Activated naive CD4-positive, alpha-beta T cell treated with anti-CD3 and anti-CD28 coated beads, Interleukin-2, amount 50 U/mL, for 24 hours (primary cell): ENCODE data around the gene NEURL1B.

Experiments
- H3K27ac Mint-ChIP-seq: one replicate; pipeline ENCODE4 v1.8.0; 2021; ENCODE audit warnings: mild to moderate bottlenecking, mixed read lengths
- H3K27me3 Mint-ChIP-seq: one replicate; pipeline ENCODE4 v1.8.0; 2021; ENCODE audit warnings: mixed read lengths
- H3K36me3 Mint-ChIP-seq: one replicate; pipeline ENCODE4 v1.8.0; 2021; ENCODE audit warnings: mixed read lengths
- H3K4me1 Mint-ChIP-seq: one replicate; pipeline ENCODE4 v1.8.0; 2021; ENCODE audit warnings: mixed read lengths
- H3K4me3 Mint-ChIP-seq: one replicate; pipeline ENCODE4 v1.8.0; 2021; ENCODE audit warnings: mild to moderate bottlenecking, mixed read lengths
- H3K9me3 Mint-ChIP-seq: one replicate; pipeline ENCODE4 v1.8.0; 2021; ENCODE audit warnings: mixed read lengths

The NEURL1B gene

GRCh38 chr5:172687940-172688339, 46.9 kb downstream of the NEURL1B start:
- Mint-ChIP-seq H3K36me3 (no peaks in the 10 kb centered on the region), H3K4me1 (peaks cover 15% of the 10 kb centered on the region), H3K27me3 (no peaks in the 10 kb centered on the region), H3K9me3 (no peaks in the 10 kb centered on the region), H3K4me3 (no peak overlapping the region), H3K27ac (peak overlapping the region; percentile 87)

GRCh38 chr5:172688349-172689217, 47.5 kb downstream of the NEURL1B start:
- peaks cover 13% of the 10 kb centered on the region for H3K4me1 Mint-ChIP-seq
- no peaks in the 10 kb centered on the region for H3K27me3 Mint-ChIP-seq
- peak overlapping the region; percentile 87 for H3K27ac Mint-ChIP-seq
- no peak overlapping the region for H3K4me3 Mint-ChIP-seq
- no peaks in the 10 kb centered on the region for H3K36me3 Mint-ChIP-seq
- H3K9me3 Mint-ChIP-seq: no peaks in the 10 kb centered on the region

- H3K27ac Mint-ChIP-seq: peak overlapping the region; percentile 35
Measured at GRCh38 chr5:172689218-172689572, 48.1 kb downstream of the NEURL1B start.

GRCh38 chr5:172689801-172690200, 48.7 kb downstream of the NEURL1B start:
- H3K4me1 Mint-ChIP-seq: peaks cover 13% of the 10 kb centered on the region
- H3K4me3 Mint-ChIP-seq: no peak overlapping the region
- H3K9me3 Mint-ChIP-seq: no peaks in the 10 kb centered on the region
- H3K27me3 Mint-ChIP-seq: no peaks in the 10 kb centered on the region
- no peak overlapping the region for H3K27ac Mint-ChIP-seq
- H3K36me3 Mint-ChIP-seq: no peaks in the 10 kb centered on the region

More at GRCh38 chr5:172689218-172689572, 48.1 kb downstream of the NEURL1B start:
- Mint-ChIP-seq H3K9me3 (no peaks in the 10 kb centered on the region), H3K36me3 (no peaks in the 10 kb centered on the region), H3K27me3 (no peaks in the 10 kb centered on the region), H3K4me1 (peaks cover 13% of the 10 kb centered on the region), H3K4me3 (no peak overlapping the region)

GRCh38 chr5:172690258-172691075, 49.4 kb downstream of the NEURL1B start:
- Mint-ChIP-seq H3K9me3 (no peaks in the 10 kb centered on the region), H3K27me3 (no peaks in the 10 kb centered on the region), H3K36me3 (no peaks in the 10 kb centered on the region), H3K27ac (no peak overlapping the region), H3K4me1 (peaks cover 13% of the 10 kb centered on the region), H3K4me3 (no peak overlapping the region)

GRCh38 chr5:172691886-172692285, 50.8 kb downstream of the NEURL1B start:
- no peaks in the 10 kb centered on the region for H3K36me3 Mint-ChIP-seq
- no peak overlapping the region for H3K27ac Mint-ChIP-seq
- H3K9me3 Mint-ChIP-seq: no peaks in the 10 kb centered on the region
- H3K4me1 Mint-ChIP-seq: peaks cover 16% of the 10 kb centered on the region
- H3K4me3 Mint-ChIP-seq: no peak overlapping the region
- H3K27me3 Mint-ChIP-seq: no peaks in the 10 kb centered on the region

- no peaks in the 10 kb centered on the region for H3K9me3 Mint-ChIP-seq
- peaks cover 21% of the 10 kb centered on the region for H3K4me1 Mint-ChIP-seq
- H3K27me3 Mint-ChIP-seq: no peaks in the 10 kb centered on the region
- no peak overlapping the region for H3K27ac Mint-ChIP-seq
- H3K4me3 Mint-ChIP-seq: no peak overlapping the region
- H3K36me3 Mint-ChIP-seq: no peaks in the 10 kb centered on the region
Measured at GRCh38 chr5:172692451-172692850, 51.4 kb downstream of the NEURL1B start.

- H3K9me3 Mint-ChIP-seq: no peaks in the 10 kb centered on the region
- no peak overlapping the region for H3K4me3 Mint-ChIP-seq
- no peaks in the 10 kb centered on the region for H3K36me3 Mint-ChIP-seq
- no peak overlapping the region for H3K27ac Mint-ChIP-seq
- no peaks in the 10 kb centered on the region for H3K27me3 Mint-ChIP-seq
- H3K4me1 Mint-ChIP-seq: peaks cover 25% of the 10 kb centered on the region
Measured at GRCh38 chr5:172692981-172693380, 51.9 kb downstream of the NEURL1B start.

GRCh38 chr5:172694061-172694460, 53.0 kb downstream of the NEURL1B start:
- Mint-ChIP-seq H3K27me3 (no peaks in the 10 kb centered on the region), H3K4me1 (peaks cover 15% of the 10 kb centered on the region), H3K27ac (no peak overlapping the region), H3K4me3 (no peak overlapping the region), H3K9me3 (no peaks in the 10 kb centered on the region), H3K36me3 (no peaks in the 10 kb centered on the region)

- Mint-ChIP-seq H3K4me1 (peaks cover 14% of the 10 kb centered on the region), H3K27ac (no peak overlapping the region), H3K9me3 (no peaks in the 10 kb centered on the region), H3K4me3 (no peak overlapping the region), H3K36me3 (no peaks in the 10 kb centered on the region), H3K27me3 (no peaks in the 10 kb centered on the region)
Measured at GRCh38 chr5:172694541-172694940, 53.5 kb downstream of the NEURL1B start.

- Mint-ChIP-seq H3K4me3 (no peak overlapping the region), H3K36me3 (no peaks in the 10 kb centered on the region), H3K27ac (no peak overlapping the region), H3K27me3 (no peaks in the 10 kb centered on the region), H3K4me1 (peaks cover 14% of the 10 kb centered on the region), H3K9me3 (no peaks in the 10 kb centered on the region)
Measured at GRCh38 chr5:172695232-172696054, 54.4 kb downstream of the NEURL1B start.

GRCh38 chr5:172696171-172696849, 55.2 kb downstream of the NEURL1B start:
- no peaks in the 10 kb centered on the region for H3K36me3 Mint-ChIP-seq
- H3K27ac Mint-ChIP-seq: no peak overlapping the region
- no peak overlapping the region for H3K4me3 Mint-ChIP-seq
- peaks cover 15% of the 10 kb centered on the region for H3K4me1 Mint-ChIP-seq
- no peaks in the 10 kb centered on the region for H3K9me3 Mint-ChIP-seq
- H3K27me3 Mint-ChIP-seq: peaks cover 2% of the 10 kb centered on the region

GRCh38 chr5:172697123-172698121, 56.4 kb downstream of the NEURL1B start:
- peak overlapping the region; percentile 92 for H3K4me3 Mint-ChIP-seq
- H3K36me3 Mint-ChIP-seq: no peaks in the 10 kb centered on the region
- no peaks in the 10 kb centered on the region for H3K9me3 Mint-ChIP-seq
- peaks cover 2% of the 10 kb centered on the region for H3K27me3 Mint-ChIP-seq
- H3K27ac Mint-ChIP-seq: peak overlapping the region; percentile 90
- peaks cover 20% of the 10 kb centered on the region for H3K4me1 Mint-ChIP-seq

GRCh38 chr5:172699423-172699822, 58.4 kb downstream of the NEURL1B start:
- Mint-ChIP-seq H3K27ac (no peak overlapping the region), H3K4me1 (peaks cover 20% of the 10 kb centered on the region), H3K9me3 (no peaks in the 10 kb centered on the region), H3K4me3 (no peak overlapping the region), H3K36me3 (no peaks in the 10 kb centered on the region), H3K27me3 (peaks cover 2% of the 10 kb centered on the region)
